ENCODE results near the gene KCNK3.

GRCh38 chr2:26732446-26732845 lies 39.9 kb downstream of the KCNK3 start:
- TF ChIP-seq POLR2A (IDR thresholded peaks at IDR 0.05) (no peak), EP300 (IDR thresholded peaks at IDR 0.05) (no peak), POLR2AphosphoS5 (IDR thresholded peaks at IDR 0.05) (no peak)
- TF ChIP-seq, protein P1, sequence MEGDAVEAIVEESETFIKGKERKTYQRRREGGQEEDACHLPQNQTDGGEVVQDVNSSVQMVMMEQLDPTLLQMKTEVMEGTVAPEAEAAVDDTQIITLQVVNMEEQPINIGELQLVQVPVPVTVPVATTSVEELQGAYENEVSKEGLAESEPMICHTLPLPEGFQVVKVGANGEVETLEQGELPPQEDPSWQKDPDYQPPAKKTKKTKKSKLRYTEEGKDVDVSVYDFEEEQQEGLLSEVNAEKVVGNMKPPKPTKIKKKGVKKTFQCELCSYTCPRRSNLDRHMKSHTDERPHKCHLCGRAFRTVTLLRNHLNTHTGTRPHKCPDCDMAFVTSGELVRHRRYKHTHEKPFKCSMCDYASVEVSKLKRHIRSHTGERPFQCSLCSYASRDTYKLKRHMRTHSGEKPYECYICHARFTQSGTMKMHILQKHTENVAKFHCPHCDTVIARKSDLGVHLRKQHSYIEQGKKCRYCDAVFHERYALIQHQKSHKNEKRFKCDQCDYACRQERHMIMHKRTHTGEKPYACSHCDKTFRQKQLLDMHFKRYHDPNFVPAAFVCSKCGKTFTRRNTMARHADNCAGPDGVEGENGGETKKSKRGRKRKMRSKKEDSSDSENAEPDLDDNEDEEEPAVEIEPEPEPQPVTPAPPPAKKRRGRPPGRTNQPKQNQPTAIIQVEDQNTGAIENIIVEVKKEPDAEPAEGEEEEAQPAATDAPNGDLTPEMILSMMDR (IDR thresholded peaks at IDR 0.05) = no peak

Data from gastroesophageal sphincter (tissue), 3 donors.